Large intestine (tissue), 3 donors: ENCODE measurements around the gene NTN4. TPM values are rescaled to one million over a fixed set of nuclear protein-coding genes. Genes with fewer than 3 reads are reported as not detected.

Experiments
- DNase-seq, 2 donors: peaks; one replicate each; pipeline versions ENCODE4 v3.0.0 to v3.0.0-alpha.2; 2013
- H3K27ac ChIP-seq: one replicate; pipeline ENCODE4 v1.5.1; 2013; ENCODE audit warnings: low read length
- H3K27me3 ChIP-seq: 2 replicates; pipeline ENCODE4 v1.6.1; 2013; ENCODE audit warnings: low read length; ENCODE audit not compliant: control insufficient read depth, insufficient read depth
- H3K36me3 ChIP-seq: 2 replicates; pipeline ENCODE4 v1.6.1; 2013; ENCODE audit warnings: low read length; ENCODE audit not compliant: control insufficient read depth, insufficient read depth
- H3K4me1 ChIP-seq: one replicate; pipeline ENCODE4 v1.6.1; 2013; ENCODE audit warnings: low read length; ENCODE audit not compliant: control insufficient read depth, insufficient read depth
- H3K4me3 ChIP-seq: one replicate; pipeline ENCODE4 v1.5.1; 2013; ENCODE audit warnings: low read length
- H3K9me3 ChIP-seq: one replicate; pipeline ENCODE4 v1.6.1; 2013; ENCODE audit warnings: mild to moderate bottlenecking, low read depth, low read length, moderate library complexity; ENCODE audit not compliant: control insufficient read depth
- WGBS: methylation state at CpG from one replicate; pipeline ENCODE4 v1.1.5; 2013; ENCODE audit warnings: low lambda C conversion rate; ENCODE audit not compliant: insufficient coverage; 5-methylcytosine and 5-hydroxymethylcytosine counted together
- polyA plus RNA-seq: library from polyadenylated mRNA; unstranded; fragments of 120-200 nt; gene quantifications from one replicate; pipeline ENCODE4 v1.2.1, GENCODE V29; 2013

The NTN4 gene
- polyA plus RNA-seq, 1 donor = 28.4 TPM

DNA sequence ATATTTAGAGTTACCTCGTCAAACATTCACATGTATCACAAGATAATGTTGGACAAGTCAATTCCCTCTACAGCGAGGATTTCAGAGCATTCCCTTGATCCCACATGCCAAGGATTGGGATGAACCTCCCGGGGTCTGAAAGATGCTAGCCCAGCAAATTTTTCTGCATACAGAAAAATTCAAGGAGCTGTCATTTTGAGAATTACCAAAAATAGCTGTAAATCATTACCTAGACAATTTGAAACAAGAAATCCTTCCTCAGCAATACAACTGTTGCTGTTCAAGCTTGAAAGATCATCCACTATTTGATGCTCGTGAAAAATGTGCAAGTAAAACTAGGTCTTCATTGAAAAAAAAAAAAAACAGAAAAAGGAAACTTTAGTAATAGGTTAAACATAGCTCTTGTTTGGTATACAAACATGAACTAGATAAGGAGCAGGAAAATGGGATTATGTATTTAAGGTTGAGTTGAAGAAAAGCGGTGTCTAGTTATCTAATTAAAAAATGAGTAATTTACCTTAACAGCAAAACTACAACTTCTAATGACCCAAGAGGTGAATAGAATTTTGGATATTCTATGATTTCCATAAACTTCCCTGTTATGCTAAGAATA is 73.1 kb downstream of the NTN4 start:
- Histone ChIP-seq H3K36me3 (peaks cover 4% of the 10 kb centered on the region), H3K4me3 (no peak overlapping the region), H3K27ac (no peak overlapping the region), H3K27me3 (no peaks in the 10 kb centered on the region), H3K4me1 (no peaks in the 10 kb centered on the region), H3K9me3 (no peaks in the 10 kb centered on the region)
- 100% methylated on average over 2 of the region's 5 CpGs for WGBS
- DNase-seq = no peak

DNA sequence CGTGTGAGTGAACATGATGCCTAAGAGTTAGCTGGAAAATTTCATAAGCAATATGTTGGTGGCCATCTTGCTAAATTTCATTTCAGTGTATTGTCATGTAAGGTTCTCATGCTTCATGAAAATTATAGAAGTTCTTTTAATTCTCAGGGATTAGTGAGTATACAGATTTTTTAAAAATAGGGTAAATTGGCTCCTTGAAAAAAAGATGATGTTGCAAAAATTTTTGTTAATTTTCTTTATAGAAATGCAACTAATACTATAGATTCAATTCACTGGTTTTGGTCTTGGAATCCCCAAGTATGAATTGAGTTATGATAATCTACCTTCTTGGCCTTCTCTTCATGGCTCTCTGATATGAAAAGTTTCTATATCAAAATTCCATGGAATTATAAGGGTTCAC is 75.4 kb downstream of the NTN4 start:
- Histone ChIP-seq H3K27ac (no peak overlapping the region), H3K36me3 (peaks cover 8% of the 10 kb centered on the region), H3K4me1 (no peaks in the 10 kb centered on the region), H3K9me3 (no peaks in the 10 kb centered on the region), H3K4me3 (no peak overlapping the region), H3K27me3 (no peaks in the 10 kb centered on the region)
- no CpG with 5 or more reads among the region's 1 CpG for WGBS
- DNase-seq = no peak

DNA sequence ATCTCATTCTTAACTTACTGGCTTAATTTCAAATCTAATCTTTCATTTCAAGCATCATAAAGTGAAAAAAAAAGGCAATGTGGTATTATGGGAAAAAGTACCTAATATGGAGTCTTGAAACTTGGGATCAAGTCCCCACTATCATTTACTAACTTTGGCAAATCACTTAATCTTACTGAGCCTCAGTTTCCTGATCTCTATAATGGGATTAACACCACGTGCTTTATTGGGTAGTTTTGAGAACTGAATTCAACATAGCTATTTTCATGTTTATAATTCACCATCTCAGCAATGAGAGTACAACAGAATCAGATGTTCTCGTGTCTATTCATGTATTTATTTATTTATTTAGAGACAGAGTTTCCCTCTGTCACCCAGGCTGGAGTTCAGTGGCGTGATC is 78.3 kb downstream of the NTN4 start:
- Histone ChIP-seq H3K27ac (no peak overlapping the region), H3K27me3 (no peaks in the 10 kb centered on the region), H3K4me1 (no peaks in the 10 kb centered on the region), H3K36me3 (peaks cover 17% of the 10 kb centered on the region), H3K9me3 (no peaks in the 10 kb centered on the region), H3K4me3 (no peak overlapping the region)
- DNase-seq = no peak
- WGBS = no CpG with 5 or more reads among the region's 3 CpGs

DNA sequence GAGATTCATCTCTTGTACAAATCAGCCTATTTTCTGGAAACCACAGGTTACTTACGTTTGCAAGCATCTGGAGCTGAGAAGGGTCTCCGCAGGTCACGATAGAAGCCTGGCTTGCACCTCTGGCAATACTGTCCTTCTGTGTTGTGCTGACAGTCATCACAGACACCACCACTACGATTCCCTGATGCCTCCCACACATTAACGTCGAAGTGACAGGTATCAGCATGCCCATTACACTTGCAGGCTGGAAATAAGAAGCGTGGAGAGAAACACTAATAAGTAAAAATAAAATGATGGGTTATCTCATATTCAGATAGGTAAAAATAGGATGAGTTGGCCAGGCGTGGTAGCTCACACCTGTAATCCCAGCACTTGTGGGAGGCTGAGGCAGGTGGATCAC is 80.2 kb downstream of the NTN4 start:
- Histone ChIP-seq H3K27me3 (no peaks in the 10 kb centered on the region), H3K4me1 (no peaks in the 10 kb centered on the region), H3K9me3 (no peaks in the 10 kb centered on the region), H3K36me3 (peaks cover 22% of the 10 kb centered on the region), H3K27ac (no peak overlapping the region), H3K4me3 (no peak overlapping the region)
- DNase-seq = no peak
- WGBS = 100% methylated on average over 1 of the region's 8 CpGs

DNA sequence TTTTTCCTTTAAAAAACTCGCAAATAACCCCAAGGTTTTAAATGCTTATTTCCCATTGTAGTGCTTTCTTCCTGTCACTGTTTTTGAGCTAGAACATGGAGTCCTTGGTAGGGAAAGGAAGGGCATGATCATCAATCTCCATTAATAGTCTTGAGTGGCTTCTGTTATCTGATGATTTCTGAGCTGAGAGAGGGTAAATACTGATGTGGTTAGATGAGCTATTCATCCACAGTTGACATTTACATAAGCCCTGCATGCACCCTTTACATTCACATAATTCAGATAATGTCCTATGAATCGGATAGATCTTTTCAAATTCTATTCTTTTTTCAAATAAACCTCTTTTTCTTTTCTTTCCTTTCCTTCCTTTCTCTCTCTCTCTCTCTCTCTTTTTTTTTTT is 81.4 kb downstream of the NTN4 start:
- Histone ChIP-seq H3K9me3 (no peaks in the 10 kb centered on the region), H3K27me3 (no peaks in the 10 kb centered on the region), H3K36me3 (peaks cover 22% of the 10 kb centered on the region), H3K4me3 (no peak overlapping the region), H3K27ac (no peak overlapping the region), H3K4me1 (no peaks in the 10 kb centered on the region)
- 81% methylated on average over 2 of the region's 2 CpGs for WGBS
- no peak for DNase-seq

DNA sequence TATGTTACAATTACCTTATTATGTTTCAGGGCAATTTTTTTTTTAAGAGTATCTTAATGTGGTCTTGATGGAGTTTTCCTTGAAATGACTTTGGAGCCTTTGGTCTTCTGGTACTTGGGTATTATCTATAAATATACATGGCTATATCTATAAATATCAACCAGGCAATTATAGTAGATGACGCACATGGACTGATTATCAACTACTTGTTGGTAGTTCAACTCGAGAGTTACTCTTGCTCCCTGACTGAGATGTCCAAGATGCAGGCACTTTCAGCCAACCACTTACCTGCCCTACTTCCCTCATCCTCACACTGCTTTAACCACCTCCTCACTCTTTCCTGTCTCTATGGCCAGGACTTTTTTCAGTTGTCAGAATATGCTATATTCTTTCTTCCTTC is 85.4 kb downstream of the NTN4 start:
- H3K9me3 ChIP-seq = no peaks in the 10 kb centered on the region
- H3K36me3 ChIP-seq = peaks cover 17% of the 10 kb centered on the region
- no peak for DNase-seq
- no peak overlapping the region for H3K4me3 ChIP-seq
- no peak overlapping the region for H3K27ac ChIP-seq
- no peaks in the 10 kb centered on the region for H3K27me3 ChIP-seq
- H3K4me1 ChIP-seq = no peaks in the 10 kb centered on the region
- WGBS = 100% methylated on average over 1 of the region's 2 CpGs

DNA sequence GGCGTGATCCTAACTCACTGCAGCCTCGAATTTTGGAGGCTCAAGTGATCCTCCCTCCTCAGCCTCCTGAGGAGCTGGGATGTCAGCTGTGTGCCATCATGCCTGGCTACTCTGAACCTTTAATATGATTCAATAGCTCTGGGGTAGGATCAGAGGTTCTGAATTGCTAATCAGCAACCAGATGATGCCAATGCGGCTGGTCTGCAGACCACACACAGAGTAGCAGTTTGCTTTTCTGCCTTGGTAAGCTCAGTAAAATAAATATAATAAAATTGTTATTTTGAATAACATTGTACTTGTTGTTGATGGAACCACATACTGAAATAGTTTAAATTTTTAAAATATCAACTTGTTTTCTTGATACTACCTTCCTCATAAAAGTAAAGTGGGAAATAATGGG is 86.6 kb downstream of the NTN4 start:
- H3K4me3 ChIP-seq = no peak overlapping the region
- no peaks in the 10 kb centered on the region for H3K27me3 ChIP-seq
- WGBS = no CpG with 5 or more reads among the region's 3 CpGs
- H3K36me3 ChIP-seq = peaks cover 13% of the 10 kb centered on the region
- no peaks in the 10 kb centered on the region for H3K9me3 ChIP-seq
- DNase-seq = no peak
- H3K27ac ChIP-seq = no peak overlapping the region
- H3K4me1 ChIP-seq = no peaks in the 10 kb centered on the region

DNA sequence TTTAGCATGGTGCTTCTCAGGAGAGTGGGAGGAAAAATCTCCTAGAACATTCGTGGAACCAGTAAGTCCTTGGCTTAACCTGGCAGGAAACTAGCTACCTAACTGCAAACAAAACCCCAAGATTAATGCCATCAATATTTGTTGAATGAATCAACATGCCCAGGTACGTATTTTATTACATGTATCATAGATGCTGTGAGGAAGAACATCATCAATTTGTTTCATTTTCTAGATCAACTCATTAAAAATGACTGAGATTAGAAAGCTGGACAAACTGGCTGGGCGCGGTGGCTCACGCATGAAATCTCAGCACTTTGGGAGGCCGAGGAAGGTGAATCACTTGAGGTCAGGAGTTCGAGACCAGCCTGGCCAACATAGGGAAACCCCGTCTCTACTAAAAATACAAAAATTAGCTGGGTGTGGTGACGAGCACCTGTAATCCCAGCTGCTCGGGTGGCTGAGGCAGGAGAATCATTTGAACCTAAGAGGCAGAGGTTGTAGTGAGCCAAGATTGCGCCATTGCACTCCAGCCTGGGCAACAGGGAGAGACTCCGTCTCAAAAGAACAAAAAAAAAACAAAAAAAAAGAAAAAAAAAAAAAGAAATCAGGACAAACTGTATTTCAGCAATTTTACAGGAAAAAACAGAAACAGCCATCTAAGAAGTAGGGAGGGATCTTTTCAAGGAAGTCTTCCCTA is 88.7 kb downstream of the NTN4 start:
- no peaks in the 10 kb centered on the region for H3K4me1 ChIP-seq
- WGBS = no CpG with 5 or more reads among the region's 12 CpGs
- DNase-seq = no peak
- no peak overlapping the region for H3K27ac ChIP-seq
- no peak overlapping the region for H3K4me3 ChIP-seq
- no peaks in the 10 kb centered on the region for H3K9me3 ChIP-seq
- H3K27me3 ChIP-seq = no peaks in the 10 kb centered on the region
- H3K36me3 ChIP-seq = peaks cover 5% of the 10 kb centered on the region

DNA sequence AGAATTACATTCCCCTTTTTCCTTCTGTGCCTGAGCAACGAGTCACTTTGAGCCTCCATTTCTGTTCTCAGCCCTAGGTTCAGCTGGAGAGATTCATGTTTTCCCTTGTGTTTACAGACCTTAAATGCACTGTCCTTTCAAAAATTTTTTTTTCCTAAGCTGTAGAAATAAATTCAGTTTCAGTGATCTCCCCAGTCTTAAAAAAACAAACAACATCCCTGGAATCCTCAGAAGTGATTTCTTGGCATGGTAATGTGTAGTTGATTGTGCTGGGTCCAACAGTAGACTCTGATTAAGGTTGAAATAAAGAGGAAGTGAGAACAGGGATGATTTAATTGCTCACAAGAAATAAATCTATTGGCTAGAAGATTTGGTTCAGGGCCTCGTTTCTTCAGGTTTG is 89.3 kb downstream of the NTN4 start:
- DNase-seq = no peak
- Histone ChIP-seq H3K27me3 (no peaks in the 10 kb centered on the region), H3K9me3 (no peaks in the 10 kb centered on the region), H3K27ac (no peak overlapping the region), H3K36me3 (peaks cover 3% of the 10 kb centered on the region), H3K4me1 (no peaks in the 10 kb centered on the region), H3K4me3 (no peak overlapping the region)
- WGBS = 67% methylated on average over 1 of the region's 2 CpGs

DNA sequence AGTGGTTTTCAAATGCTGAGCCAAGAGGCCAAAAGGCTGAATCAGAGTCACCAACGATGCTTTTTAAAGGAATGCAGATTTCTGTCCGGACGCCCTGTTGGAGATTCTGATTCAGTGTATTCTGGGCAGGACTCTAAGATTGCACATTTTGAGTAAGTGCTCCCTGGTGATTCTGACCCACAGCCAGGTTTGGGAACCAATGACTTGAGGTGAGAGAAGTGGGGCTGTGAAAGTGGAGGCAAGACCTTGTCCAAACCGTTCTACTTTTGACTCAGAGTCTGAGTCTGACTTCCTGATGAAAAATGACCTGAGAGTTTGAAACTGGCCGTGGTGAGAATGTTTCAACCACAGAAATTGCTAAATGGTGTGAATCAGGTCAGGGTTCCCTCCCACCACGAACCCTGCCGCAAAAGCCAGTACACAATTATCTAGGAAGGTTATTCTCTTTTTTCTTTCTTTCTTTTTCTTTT is 90.2 kb downstream of the NTN4 start:
- no peak overlapping the region for H3K27ac ChIP-seq
- H3K36me3 ChIP-seq = peaks cover 3% of the 10 kb centered on the region
- H3K4me1 ChIP-seq = no peaks in the 10 kb centered on the region
- no peak overlapping the region for H3K4me3 ChIP-seq
- H3K27me3 ChIP-seq = no peaks in the 10 kb centered on the region
- DNase-seq = no peak
- no peaks in the 10 kb centered on the region for H3K9me3 ChIP-seq
- WGBS = 62% methylated on average over 3 of the region's 7 CpGs

DNA sequence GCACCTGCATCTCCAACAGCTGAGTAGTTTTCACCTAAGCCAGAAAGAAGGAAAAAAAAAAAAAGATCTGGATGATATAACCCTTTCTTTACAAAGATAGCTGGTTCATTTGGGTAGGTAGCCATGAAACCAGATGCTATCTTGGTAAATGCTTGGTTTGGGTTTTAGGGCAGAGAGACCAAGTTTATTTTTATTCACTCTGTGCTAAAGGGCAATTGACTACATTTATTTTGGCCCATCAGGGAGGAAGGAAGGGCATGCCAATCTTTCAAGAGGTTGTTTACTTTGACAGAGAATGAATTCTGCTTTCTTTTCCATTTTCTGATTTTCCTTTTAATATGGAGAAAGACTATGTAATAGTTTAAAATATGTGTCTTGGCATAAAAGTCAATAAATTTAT is 91.0 kb downstream of the NTN4 start:
- Histone ChIP-seq H3K27me3 (no peaks in the 10 kb centered on the region), H3K36me3 (peaks cover 3% of the 10 kb centered on the region), H3K27ac (no peak overlapping the region), H3K9me3 (no peaks in the 10 kb centered on the region), H3K4me3 (no peak overlapping the region), H3K4me1 (no peaks in the 10 kb centered on the region)
- no peak for DNase-seq
